Neural progenitor cell (in vitro differentiated cells): Measurements from ENCODE around the gene PTTG1IP.

ENCODE experiments used
- EZH2 ChIP-seq: fragments of 200-600 bp; sonication (generic); IDR thresholded peaks from 2 replicates; pipeline ENCODE4 v1.6.1; 2017; ENCODE audit warnings: antibody characterized with exemption, mild to moderate bottlenecking, moderate library complexity
- EZH2phosphoT487 ChIP-seq: fragments of 200-600 bp; sonication (generic); IDR thresholded peaks from 2 replicates; pipeline ENCODE4 v1.6.1; 2017; ENCODE audit warnings: antibody characterized with exemption
- TF ChIP-seq, protein P1 (sequence below): fragments of 200-600 bp; sonication (generic); IDR thresholded peaks from 2 replicates; pipeline ENCODE4 v1.5.1; 2017; ENCODE audit warnings: antibody characterized with exemption, mild to moderate bottlenecking

DNA sequence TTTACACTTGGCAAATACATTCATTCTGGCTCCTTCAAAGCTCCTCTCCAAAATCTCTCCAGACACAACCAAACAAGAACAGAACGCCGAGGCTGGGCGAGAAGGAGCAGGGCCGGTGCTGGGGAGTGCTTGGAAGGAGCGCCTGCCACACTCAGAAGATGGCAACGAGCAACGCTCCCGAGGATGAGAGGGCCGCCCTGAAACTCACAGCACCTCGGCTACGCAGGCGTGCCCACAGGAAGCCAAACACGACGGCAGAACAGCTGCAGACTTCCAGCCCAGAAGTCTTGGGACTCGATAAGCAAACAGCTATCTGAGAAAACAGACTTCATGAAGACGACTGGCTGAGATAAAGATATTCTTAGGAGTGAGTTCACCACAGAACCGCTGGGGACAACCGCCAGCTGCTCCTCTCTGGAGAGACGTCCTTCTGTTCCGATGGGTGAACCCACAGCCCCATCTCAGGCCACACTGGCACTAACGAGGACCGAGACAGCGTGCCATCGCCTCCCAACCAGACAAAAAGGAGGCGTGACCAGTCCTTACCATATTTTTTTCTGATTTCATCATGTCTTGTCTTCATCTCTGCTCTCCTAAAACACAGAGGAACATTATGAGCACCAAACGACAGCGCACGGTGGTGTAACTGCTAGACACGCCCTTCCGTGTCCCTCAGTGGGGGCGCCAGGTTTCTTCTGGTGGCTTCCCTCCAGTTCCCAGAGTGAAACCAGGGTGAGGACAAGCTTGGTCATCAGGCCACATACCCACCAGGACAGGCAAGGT, 18.6 kb downstream of the PTTG1IP start:
- TF ChIP-seq, protein P1, sequence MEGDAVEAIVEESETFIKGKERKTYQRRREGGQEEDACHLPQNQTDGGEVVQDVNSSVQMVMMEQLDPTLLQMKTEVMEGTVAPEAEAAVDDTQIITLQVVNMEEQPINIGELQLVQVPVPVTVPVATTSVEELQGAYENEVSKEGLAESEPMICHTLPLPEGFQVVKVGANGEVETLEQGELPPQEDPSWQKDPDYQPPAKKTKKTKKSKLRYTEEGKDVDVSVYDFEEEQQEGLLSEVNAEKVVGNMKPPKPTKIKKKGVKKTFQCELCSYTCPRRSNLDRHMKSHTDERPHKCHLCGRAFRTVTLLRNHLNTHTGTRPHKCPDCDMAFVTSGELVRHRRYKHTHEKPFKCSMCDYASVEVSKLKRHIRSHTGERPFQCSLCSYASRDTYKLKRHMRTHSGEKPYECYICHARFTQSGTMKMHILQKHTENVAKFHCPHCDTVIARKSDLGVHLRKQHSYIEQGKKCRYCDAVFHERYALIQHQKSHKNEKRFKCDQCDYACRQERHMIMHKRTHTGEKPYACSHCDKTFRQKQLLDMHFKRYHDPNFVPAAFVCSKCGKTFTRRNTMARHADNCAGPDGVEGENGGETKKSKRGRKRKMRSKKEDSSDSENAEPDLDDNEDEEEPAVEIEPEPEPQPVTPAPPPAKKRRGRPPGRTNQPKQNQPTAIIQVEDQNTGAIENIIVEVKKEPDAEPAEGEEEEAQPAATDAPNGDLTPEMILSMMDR = no peak
- TF ChIP-seq EZH2phosphoT487 (no peak), EZH2 (no peak)
